Stimulated activated effector memory CD8-positive, alpha-beta T cell treated with anti-CD3 and anti-CD28 coated beads, Interleukin-12 subunit alpha, Interleukin-12 subunit beta, amount 100 ng/mL, for 72 hours (primary cell): ENCODE measurements around the gene PARP11.

Experiments
- ATAC-seq: fragments of 150-1000 bp; cut with Tn5 transposase; 2 replicates; pipeline ENCODE4 v1.10.0; 2021
- DNase-seq, 2 donors: peaks; one replicate each; pipeline ENCODE4 v3.0.0; 2021 to 2022; ENCODE audit warnings: low spot score in 2 of 2
- H3K27ac Mint-ChIP-seq: one replicate; pipeline ENCODE4 v1.8.0; 2022; ENCODE audit warnings: mild to moderate bottlenecking, mixed read lengths
- H3K36me3 Mint-ChIP-seq: one replicate; pipeline ENCODE4 v1.8.0; 2022; ENCODE audit warnings: mild to moderate bottlenecking, mixed read lengths
- H3K4me1 Mint-ChIP-seq: one replicate; pipeline ENCODE4 v1.8.0; 2022; ENCODE audit warnings: mixed read lengths
- H3K4me3 Mint-ChIP-seq: one replicate; pipeline ENCODE4 v1.8.0; 2022; ENCODE audit warnings: mild to moderate bottlenecking, mixed read lengths
- H3K9me3 Mint-ChIP-seq: one replicate; pipeline ENCODE4 v1.8.0; 2022; ENCODE audit warnings: mixed read lengths

The PARP11 gene

GRCh38 chr12:3896356-3896755, 23.2 kb upstream of the PARP11 start:
- Mint-ChIP-seq H3K4me1 (peaks cover 21% of the 10 kb centered on the region), H3K27ac (peak overlapping the region; percentile 87), H3K4me3 (no peak overlapping the region), H3K36me3 (no peaks in the 10 kb centered on the region), H3K9me3 (no peaks in the 10 kb centered on the region)
- no peak for ATAC-seq
- no peak for DNase-seq

GRCh38 chr12:3892631-3893030, 19.4 kb upstream of the PARP11 start:
- Mint-ChIP-seq H3K4me3 (no peak overlapping the region), H3K4me1 (peaks cover 13% of the 10 kb centered on the region), H3K36me3 (no peaks in the 10 kb centered on the region), H3K9me3 (no peaks in the 10 kb centered on the region), H3K27ac (no peak overlapping the region)
- ATAC-seq (no peak), DNase-seq (no peak)

- Mint-ChIP-seq H3K9me3 (no peaks in the 10 kb centered on the region), H3K36me3 (no peaks in the 10 kb centered on the region), H3K27ac (no peak overlapping the region), H3K4me1 (no peaks in the 10 kb centered on the region), H3K4me3 (no peak overlapping the region)
- ATAC-seq (no peak), DNase-seq (no peak)
These were observed 18.0 kb upstream of the PARP11 start for GRCh38 chr12:3891201-3891600.

GRCh38 chr12:3888659-3889058, 15.5 kb upstream of the PARP11 start:
- no peak overlapping the region for H3K4me3 Mint-ChIP-seq
- H3K27ac Mint-ChIP-seq: no peak overlapping the region
- DNase-seq (no peak), ATAC-seq (no peak)
- H3K9me3 Mint-ChIP-seq: no peaks in the 10 kb centered on the region
- H3K36me3 Mint-ChIP-seq: no peaks in the 10 kb centered on the region
- H3K4me1 Mint-ChIP-seq: peaks cover 5% of the 10 kb centered on the region

GRCh38 chr12:3885277-3886094, 12.3 kb upstream of the PARP11 start:
- ATAC-seq: no peak
- H3K4me1 Mint-ChIP-seq: peaks cover 5% of the 10 kb centered on the region
- DNase-seq: peak in 1 of 2 donors; percentile 20
- H3K9me3 Mint-ChIP-seq: no peaks in the 10 kb centered on the region
- no peak overlapping the region for H3K27ac Mint-ChIP-seq
- H3K4me3 Mint-ChIP-seq: no peak overlapping the region
- H3K36me3 Mint-ChIP-seq: no peaks in the 10 kb centered on the region

GRCh38 chr12:3884671-3885070, 11.5 kb upstream of the PARP11 start:
- Mint-ChIP-seq H3K36me3 (no peaks in the 10 kb centered on the region), H3K27ac (no peak overlapping the region), H3K4me1 (peaks cover 8% of the 10 kb centered on the region), H3K9me3 (no peaks in the 10 kb centered on the region), H3K4me3 (no peak overlapping the region)
- ATAC-seq (no peak), DNase-seq (no peak)

- no peak overlapping the region for H3K27ac Mint-ChIP-seq
- no peaks in the 10 kb centered on the region for H3K36me3 Mint-ChIP-seq
- peak in 1 of 2 donors; percentile 44 for DNase-seq
- peak; percentile 68 for ATAC-seq
- H3K4me1 Mint-ChIP-seq: peaks cover 10% of the 10 kb centered on the region
- H3K9me3 Mint-ChIP-seq: no peaks in the 10 kb centered on the region
- no peak overlapping the region for H3K4me3 Mint-ChIP-seq
These were observed 9.8 kb upstream of the PARP11 start for GRCh38 chr12:3882896-3883564.

GRCh38 chr12:3882406-3882805, 9.2 kb upstream of the PARP11 start:
- DNase-seq (no peak), ATAC-seq (no peak)
- H3K27ac Mint-ChIP-seq: no peak overlapping the region
- H3K4me1 Mint-ChIP-seq: peaks cover 10% of the 10 kb centered on the region
- no peaks in the 10 kb centered on the region for H3K9me3 Mint-ChIP-seq
- no peaks in the 10 kb centered on the region for H3K36me3 Mint-ChIP-seq
- H3K4me3 Mint-ChIP-seq: no peak overlapping the region

GRCh38 chr12:3881281-3881950, 8.2 kb upstream of the PARP11 start:
- no peaks in the 10 kb centered on the region for H3K36me3 Mint-ChIP-seq
- no peaks in the 10 kb centered on the region for H3K9me3 Mint-ChIP-seq
- H3K27ac Mint-ChIP-seq: no peak overlapping the region
- no peak for ATAC-seq
- peak in 1 of 2 donors; percentile 3 for DNase-seq
- H3K4me3 Mint-ChIP-seq: no peak overlapping the region
- peaks cover 10% of the 10 kb centered on the region for H3K4me1 Mint-ChIP-seq

GRCh38 chr12:3879846-3880245, 6.6 kb upstream of the PARP11 start:
- H3K36me3 Mint-ChIP-seq: no peaks in the 10 kb centered on the region
- no peak overlapping the region for H3K4me3 Mint-ChIP-seq
- peaks cover 5% of the 10 kb centered on the region for H3K4me1 Mint-ChIP-seq
- no peaks in the 10 kb centered on the region for H3K9me3 Mint-ChIP-seq
- no peak overlapping the region for H3K27ac Mint-ChIP-seq
- no peak for DNase-seq
- ATAC-seq: no peak

- Mint-ChIP-seq H3K4me1 (peaks cover 46% of the 10 kb centered on the region), H3K27ac (peak overlapping the region; percentile 97), H3K9me3 (no peaks in the 10 kb centered on the region), H3K4me3 (peak overlapping the region; percentile 96), H3K36me3 (no peaks in the 10 kb centered on the region)
- DNase-seq: no peak
- no peak for ATAC-seq
These were observed 1.8 kb downstream of the PARP11 start for GRCh38 chr12:3871356-3871755.

- no peak for DNase-seq
- no peak for ATAC-seq
- H3K9me3 Mint-ChIP-seq: peaks cover 11% of the 10 kb centered on the region
- peaks cover 46% of the 10 kb centered on the region for H3K4me1 Mint-ChIP-seq
- H3K27ac Mint-ChIP-seq: peak overlapping the region; percentile 97
- peak overlapping the region; percentile 96 for H3K4me3 Mint-ChIP-seq
- H3K36me3 Mint-ChIP-seq: no peaks in the 10 kb centered on the region
These were observed 3.3 kb downstream of the PARP11 start for GRCh38 chr12:3869865-3870264.

- H3K36me3 Mint-ChIP-seq: no peaks in the 10 kb centered on the region
- peaks cover 13% of the 10 kb centered on the region for H3K9me3 Mint-ChIP-seq
- H3K4me3 Mint-ChIP-seq: peak overlapping the region; percentile 96
- H3K27ac Mint-ChIP-seq: peak overlapping the region; percentile 97
- peaks cover 46% of the 10 kb centered on the region for H3K4me1 Mint-ChIP-seq
- no peak for ATAC-seq
- no peak for DNase-seq
These were observed 3.8 kb downstream of the PARP11 start for GRCh38 chr12:3869433-3869832.

- ATAC-seq (no peak), DNase-seq (no peak)
- peaks cover 13% of the 10 kb centered on the region for H3K36me3 Mint-ChIP-seq
- H3K4me3 Mint-ChIP-seq: no peak overlapping the region
- peaks cover 5% of the 10 kb centered on the region for H3K4me1 Mint-ChIP-seq
- H3K27ac Mint-ChIP-seq: no peak overlapping the region
- H3K9me3 Mint-ChIP-seq: peaks cover 13% of the 10 kb centered on the region
These were observed 9.4 kb downstream of the PARP11 start for GRCh38 chr12:3863756-3864155.

- ATAC-seq (no peak), DNase-seq (no peak)
- Mint-ChIP-seq H3K27ac (no peak overlapping the region), H3K9me3 (peaks cover 2% of the 10 kb centered on the region), H3K36me3 (peaks cover 5% of the 10 kb centered on the region), H3K4me3 (no peak overlapping the region), H3K4me1 (peaks cover 25% of the 10 kb centered on the region)
These were observed 30.7 kb downstream of the PARP11 start for GRCh38 chr12:3842517-3842916.
